ENCODE measurements around the gene USP22. TPM values are rescaled to one million over a fixed set of nuclear protein-coding genes. Genes with fewer than 3 reads are reported as not detected.

The USP22 gene
- total and polyA plus RNA-seq, 2 experiments from 2014 or later, result 68.9 to 296 TPM

DNA sequence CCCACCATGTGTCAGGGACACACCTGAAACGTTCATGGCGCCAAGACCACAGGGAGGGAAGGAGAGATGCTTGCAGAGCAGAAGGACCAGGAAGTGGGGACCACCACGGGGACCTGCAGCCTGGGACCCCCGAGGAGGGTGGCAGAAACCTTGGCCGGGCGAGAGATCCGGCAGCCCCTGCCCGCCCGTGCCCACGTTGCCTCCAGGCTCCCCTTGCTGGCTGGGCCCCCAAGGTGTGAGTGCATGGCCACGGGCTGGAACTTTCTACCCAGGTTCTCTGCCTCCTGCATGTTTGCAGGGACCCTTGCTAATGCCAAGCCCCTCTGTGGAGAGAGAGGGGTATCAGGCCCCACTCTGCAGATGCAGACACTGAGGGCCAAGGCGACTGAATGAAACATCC, 50.4 kb downstream of the USP22 start:
- Histone ChIP-seq H3K27ac (ENCODE audit: low read depth) (no peak overlapping the region), H3K36me3 (ENCODE audit: insufficient read depth) (0 out of 2 replicates have a peak, but pooled peaks cover 3% of the 10 kb centered on the region), H3K27me3 (ENCODE audit: insufficient read depth) (no peaks in the 10 kb centered on the region), H3K79me2 (replicated peaks; ENCODE audit: insufficient read depth) (no peaks in the 10 kb centered on the region), H3K4me1 (ENCODE audit: insufficient read depth) (peaks cover 6% of the 10 kb centered on the region; the same call in 1 of the 2 replicates), H3K4me2 (no peak overlapping the region), H2AFZ (peak overlapping the region; percentile 14; the same call in 1 of the 2 replicates), H3F3A (replicated peaks; ENCODE audit: low read depth) (no peaks in the 10 kb centered on the region), H3K9me2 (ENCODE audit: insufficient read depth) (no peaks in the 10 kb centered on the region), H3K4me3 (no peak overlapping the region), H4K20me1 (replicated peaks; ENCODE audit: insufficient read depth) (no peaks in the 10 kb centered on the region)
- no peak for TF ChIP-seq NANOG (IDR thresholded peaks at IDR 0.05; ENCODE audit: borderline replicate concordance)
- no peak for TF ChIP-seq STAT1 (IDR thresholded peaks at IDR 0.05; ENCODE audit: unreplicated experiment)
- TF ChIP-seq EZH2 (IDR thresholded peaks at IDR 0.05; ENCODE audit: low read depth, unreplicated experiment), result no peak
- no peak for TF ChIP-seq JUNB (IDR thresholded peaks at IDR 0.05; ENCODE audit: unreplicated experiment)
- no peak for TF ChIP-seq POLR2AphosphoS5 (IDR thresholded peaks at IDR 0.05; ENCODE audit: low read depth)
- TF ChIP-seq, protein P1, sequence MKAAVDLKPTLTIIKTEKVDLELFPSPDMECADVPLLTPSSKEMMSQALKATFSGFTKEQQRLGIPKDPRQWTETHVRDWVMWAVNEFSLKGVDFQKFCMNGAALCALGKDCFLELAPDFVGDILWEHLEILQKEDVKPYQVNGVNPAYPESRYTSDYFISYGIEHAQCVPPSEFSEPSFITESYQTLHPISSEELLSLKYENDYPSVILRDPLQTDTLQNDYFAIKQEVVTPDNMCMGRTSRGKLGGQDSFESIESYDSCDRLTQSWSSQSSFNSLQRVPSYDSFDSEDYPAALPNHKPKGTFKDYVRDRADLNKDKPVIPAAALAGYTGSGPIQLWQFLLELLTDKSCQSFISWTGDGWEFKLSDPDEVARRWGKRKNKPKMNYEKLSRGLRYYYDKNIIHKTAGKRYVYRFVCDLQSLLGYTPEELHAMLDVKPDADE (IDR thresholded peaks at IDR 0.05), result no peak
- TF ChIP-seq, protein P2, sequence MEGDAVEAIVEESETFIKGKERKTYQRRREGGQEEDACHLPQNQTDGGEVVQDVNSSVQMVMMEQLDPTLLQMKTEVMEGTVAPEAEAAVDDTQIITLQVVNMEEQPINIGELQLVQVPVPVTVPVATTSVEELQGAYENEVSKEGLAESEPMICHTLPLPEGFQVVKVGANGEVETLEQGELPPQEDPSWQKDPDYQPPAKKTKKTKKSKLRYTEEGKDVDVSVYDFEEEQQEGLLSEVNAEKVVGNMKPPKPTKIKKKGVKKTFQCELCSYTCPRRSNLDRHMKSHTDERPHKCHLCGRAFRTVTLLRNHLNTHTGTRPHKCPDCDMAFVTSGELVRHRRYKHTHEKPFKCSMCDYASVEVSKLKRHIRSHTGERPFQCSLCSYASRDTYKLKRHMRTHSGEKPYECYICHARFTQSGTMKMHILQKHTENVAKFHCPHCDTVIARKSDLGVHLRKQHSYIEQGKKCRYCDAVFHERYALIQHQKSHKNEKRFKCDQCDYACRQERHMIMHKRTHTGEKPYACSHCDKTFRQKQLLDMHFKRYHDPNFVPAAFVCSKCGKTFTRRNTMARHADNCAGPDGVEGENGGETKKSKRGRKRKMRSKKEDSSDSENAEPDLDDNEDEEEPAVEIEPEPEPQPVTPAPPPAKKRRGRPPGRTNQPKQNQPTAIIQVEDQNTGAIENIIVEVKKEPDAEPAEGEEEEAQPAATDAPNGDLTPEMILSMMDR (conservative IDR thresholded peaks at IDR 0.05; ENCODE audit: low read depth in 2 of 2), result no peak
- TF ChIP-seq ZNF114 (CRISPR knock-in tag; IDR thresholded peaks at IDR 0.05), result no peak
- no peak for TF ChIP-seq CREB1 (CRISPR knock-in tag; IDR thresholded peaks at IDR 0.05; ENCODE audit: low read depth)
- TF ChIP-seq ZNF331 (CRISPR knock-in tag; IDR thresholded peaks at IDR 0.05; ENCODE audit: low read depth), result no peak
- no peak for TF ChIP-seq EZH2phosphoT487 (IDR thresholded peaks at IDR 0.05; ENCODE audit: unreplicated experiment)
- TF ChIP-seq, protein P3, sequence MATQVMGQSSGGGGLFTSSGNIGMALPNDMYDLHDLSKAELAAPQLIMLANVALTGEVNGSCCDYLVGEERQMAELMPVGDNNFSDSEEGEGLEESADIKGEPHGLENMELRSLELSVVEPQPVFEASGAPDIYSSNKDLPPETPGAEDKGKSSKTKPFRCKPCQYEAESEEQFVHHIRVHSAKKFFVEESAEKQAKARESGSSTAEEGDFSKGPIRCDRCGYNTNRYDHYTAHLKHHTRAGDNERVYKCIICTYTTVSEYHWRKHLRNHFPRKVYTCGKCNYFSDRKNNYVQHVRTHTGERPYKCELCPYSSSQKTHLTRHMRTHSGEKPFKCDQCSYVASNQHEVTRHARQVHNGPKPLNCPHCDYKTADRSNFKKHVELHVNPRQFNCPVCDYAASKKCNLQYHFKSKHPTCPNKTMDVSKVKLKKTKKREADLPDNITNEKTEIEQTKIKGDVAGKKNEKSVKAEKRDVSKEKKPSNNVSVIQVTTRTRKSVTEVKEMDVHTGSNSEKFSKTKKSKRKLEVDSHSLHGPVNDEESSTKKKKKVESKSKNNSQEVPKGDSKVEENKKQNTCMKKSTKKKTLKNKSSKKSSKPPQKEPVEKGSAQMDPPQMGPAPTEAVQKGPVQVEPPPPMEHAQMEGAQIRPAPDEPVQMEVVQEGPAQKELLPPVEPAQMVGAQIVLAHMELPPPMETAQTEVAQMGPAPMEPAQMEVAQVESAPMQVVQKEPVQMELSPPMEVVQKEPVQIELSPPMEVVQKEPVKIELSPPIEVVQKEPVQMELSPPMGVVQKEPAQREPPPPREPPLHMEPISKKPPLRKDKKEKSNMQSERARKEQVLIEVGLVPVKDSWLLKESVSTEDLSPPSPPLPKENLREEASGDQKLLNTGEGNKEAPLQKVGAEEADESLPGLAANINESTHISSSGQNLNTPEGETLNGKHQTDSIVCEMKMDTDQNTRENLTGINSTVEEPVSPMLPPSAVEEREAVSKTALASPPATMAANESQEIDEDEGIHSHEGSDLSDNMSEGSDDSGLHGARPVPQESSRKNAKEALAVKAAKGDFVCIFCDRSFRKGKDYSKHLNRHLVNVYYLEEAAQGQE (IDR thresholded peaks at IDR 0.05; ENCODE audit: unreplicated experiment), result no peak
- TF ChIP-seq, protein P4, sequence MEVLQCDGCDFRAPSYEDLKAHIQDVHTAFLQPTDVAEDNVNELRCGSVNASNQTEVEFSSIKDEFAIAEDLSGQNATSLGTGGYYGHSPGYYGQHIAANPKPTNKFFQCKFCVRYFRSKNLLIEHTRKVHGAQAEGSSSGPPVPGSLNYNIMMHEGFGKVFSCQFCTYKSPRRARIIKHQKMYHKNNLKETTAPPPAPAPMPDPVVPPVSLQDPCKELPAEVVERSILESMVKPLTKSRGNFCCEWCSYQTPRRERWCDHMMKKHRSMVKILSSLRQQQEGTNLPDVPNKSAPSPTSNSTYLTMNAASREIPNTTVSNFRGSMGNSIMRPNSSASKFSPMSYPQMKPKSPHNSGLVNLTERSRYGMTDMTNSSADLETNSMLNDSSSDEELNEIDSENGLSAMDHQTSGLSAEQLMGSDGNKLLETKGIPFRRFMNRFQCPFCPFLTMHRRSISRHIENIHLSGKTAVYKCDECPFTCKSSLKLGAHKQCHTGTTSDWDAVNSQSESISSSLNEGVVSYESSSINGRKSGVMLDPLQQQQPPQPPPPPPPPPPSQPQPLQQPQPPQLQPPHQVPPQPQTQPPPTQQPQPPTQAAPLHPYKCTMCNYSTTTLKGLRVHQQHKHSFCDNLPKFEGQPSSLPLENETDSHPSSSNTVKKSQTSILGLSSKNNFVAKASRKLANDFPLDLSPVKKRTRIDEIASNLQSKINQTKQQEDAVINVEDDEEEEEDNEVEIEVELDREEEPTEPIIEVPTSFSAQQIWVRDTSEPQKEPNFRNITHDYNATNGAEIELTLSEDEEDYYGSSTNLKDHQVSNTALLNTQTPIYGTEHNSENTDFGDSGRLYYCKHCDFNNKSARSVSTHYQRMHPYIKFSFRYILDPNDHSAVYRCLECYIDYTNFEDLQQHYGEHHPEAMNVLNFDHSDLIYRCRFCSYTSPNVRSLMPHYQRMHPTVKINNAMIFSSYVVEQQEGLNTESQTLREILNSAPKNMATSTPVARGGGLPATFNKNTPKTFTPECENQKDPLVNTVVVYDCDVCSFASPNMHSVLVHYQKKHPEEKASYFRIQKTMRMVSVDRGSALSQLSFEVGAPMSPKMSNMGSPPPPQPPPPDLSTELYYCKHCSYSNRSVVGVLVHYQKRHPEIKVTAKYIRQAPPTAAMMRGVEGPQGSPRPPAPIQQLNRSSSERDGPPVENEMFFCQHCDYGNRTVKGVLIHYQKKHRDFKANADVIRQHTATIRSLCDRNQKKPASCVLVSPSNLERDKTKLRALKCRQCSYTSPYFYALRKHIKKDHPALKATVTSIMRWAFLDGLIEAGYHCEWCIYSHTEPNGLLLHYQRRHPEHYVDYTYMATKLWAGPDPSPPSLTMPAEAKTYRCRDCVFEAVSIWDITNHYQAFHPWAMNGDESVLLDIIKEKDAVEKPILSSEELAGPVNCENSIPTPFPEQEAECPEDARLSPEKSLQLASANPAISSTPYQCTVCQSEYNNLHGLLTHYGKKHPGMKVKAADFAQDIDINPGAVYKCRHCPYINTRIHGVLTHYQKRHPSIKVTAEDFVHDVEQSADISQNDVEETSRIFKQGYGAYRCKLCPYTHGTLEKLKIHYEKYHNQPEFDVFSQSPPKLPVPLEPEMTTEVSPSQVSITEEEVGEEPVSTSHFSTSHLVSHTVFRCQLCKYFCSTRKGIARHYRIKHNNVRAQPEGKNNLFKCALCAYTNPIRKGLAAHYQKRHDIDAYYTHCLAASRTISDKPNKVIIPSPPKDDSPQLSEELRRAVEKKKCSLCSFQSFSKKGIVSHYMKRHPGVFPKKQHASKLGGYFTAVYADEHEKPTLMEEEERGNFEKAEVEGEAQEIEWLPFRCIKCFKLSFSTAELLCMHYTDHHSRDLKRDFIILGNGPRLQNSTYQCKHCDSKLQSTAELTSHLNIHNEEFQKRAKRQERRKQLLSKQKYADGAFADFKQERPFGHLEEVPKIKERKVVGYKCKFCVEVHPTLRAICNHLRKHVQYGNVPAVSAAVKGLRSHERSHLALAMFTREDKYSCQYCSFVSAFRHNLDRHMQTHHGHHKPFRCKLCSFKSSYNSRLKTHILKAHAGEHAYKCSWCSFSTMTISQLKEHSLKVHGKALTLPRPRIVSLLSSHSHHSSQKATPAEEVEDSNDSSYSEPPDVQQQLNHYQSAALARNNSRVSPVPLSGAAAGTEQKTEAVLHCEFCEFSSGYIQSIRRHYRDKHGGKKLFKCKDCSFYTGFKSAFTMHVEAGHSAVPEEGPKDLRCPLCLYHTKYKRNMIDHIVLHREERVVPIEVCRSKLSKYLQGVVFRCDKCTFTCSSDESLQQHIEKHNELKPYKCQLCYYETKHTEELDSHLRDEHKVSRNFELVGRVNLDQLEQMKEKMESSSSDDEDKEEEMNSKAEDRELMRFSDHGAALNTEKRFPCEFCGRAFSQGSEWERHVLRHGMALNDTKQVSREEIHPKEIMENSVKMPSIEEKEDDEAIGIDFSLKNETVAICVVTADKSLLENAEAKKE (CRISPR knock-in tag; IDR thresholded peaks at IDR 0.05), result no peak
- Mint-ChIP-seq H3K4me3 (no peak overlapping the region), H3K27me3 (ENCODE audit: insufficient read depth, low read depth, poor library complexity) (peaks cover 15% of the 10 kb centered on the region), H3K9me3 (peaks cover 6% of the 10 kb centered on the region), H3K36me3 (ENCODE audit: low read depth) (peaks cover 4% of the 10 kb centered on the region; the same call in 1 of the 3 replicates), H3K4me1 (peaks cover 6% of the 10 kb centered on the region; the same call in 2 of the 3 replicates), H3K27ac (no peak overlapping the region)
- no peak for DNase-seq (ENCODE audit: low spot score)
- no peak for ATAC-seq

Measured in GM23338 (cell line).